ENCODE measurements around the gene ZBTB40. TPM values are rescaled to one million over a fixed set of nuclear protein-coding genes. Genes with fewer than 3 reads are reported as not detected.

ZBTB40 gene
- polyA plus RNA-seq, 4 donors = 17.0 to 24.3 (median 19.5) TPM

- no peak for DNase-seq (ENCODE audit: low read depth in 4 of 4, low spot score in 2 of 4)
Observed at GRCh38 chr1:22496536-22497160, 45.0 kb downstream of the ZBTB40 start.

DNA sequence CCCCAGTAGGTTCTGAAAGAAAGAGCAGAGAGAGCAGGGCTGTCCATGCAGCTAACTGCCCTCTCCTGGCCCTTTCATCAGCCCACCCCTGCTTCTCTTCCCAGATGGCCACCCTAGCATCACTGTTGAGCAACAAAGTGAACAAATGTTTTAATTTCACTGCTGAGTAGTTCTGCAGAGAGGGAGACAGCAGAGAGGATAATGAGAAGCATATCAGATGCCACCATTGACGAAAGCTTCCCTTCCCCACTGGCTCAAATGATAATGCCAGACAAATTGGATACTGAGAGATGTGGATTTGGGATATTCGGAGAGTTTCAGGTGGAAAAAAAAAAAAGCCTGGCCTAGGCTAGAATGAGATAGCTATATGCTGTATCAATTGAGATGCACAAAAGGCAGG lies 46.8 kb downstream of the ZBTB40 start:
- DNase-seq (ENCODE audit: low read depth in 4 of 4, low spot score in 2 of 4) = no peak

DNA sequence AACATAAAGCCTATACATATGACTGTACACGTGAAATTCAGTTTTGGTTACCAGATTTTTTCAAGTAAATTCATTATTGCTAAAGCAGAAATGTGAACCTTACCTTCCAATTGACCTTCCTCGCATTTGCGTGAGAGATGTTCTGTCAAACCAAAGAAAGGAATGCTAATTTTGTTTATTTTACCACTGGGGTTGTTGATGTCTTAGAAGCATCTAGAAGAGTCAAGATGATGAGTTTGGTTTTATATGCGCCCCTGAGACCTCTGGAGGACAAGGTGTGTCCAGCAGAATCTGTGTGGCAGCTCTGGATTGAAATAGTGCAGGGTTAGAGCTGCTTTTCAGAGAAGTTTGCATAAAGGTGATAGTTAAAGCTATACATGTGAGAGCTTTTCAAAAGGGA lies 48.4 kb downstream of the ZBTB40 start:
- DNase-seq (ENCODE audit: low read depth in 4 of 4, low spot score in 2 of 4) = no peak

GRCh38 chr1:22500471-22500870 lies 48.8 kb downstream of the ZBTB40 start:
- no peak for DNase-seq (ENCODE audit: low read depth in 4 of 4, low spot score in 2 of 4)

DNA sequence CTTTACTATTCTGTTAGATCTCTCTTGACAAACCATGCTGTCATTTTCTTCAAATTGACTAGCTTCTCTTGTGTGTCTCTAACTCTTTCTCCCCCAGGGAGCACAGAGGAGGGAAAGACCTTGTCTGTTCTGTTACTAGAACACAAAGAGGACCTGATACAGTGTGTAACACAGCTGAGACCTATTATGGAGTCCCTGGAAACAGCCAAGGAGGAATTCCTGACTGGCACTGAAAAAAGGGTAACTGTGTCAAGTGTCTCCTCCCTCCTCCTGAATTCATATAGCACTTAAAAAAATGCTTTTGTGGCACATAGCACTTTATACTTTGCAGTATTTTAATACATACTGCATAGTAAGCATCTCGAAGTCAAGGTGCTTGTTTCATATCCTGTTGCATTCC lies 50.6 kb downstream of the ZBTB40 start:
- no peak for DNase-seq (ENCODE audit: low read depth in 4 of 4, low spot score in 2 of 4)

DNA sequence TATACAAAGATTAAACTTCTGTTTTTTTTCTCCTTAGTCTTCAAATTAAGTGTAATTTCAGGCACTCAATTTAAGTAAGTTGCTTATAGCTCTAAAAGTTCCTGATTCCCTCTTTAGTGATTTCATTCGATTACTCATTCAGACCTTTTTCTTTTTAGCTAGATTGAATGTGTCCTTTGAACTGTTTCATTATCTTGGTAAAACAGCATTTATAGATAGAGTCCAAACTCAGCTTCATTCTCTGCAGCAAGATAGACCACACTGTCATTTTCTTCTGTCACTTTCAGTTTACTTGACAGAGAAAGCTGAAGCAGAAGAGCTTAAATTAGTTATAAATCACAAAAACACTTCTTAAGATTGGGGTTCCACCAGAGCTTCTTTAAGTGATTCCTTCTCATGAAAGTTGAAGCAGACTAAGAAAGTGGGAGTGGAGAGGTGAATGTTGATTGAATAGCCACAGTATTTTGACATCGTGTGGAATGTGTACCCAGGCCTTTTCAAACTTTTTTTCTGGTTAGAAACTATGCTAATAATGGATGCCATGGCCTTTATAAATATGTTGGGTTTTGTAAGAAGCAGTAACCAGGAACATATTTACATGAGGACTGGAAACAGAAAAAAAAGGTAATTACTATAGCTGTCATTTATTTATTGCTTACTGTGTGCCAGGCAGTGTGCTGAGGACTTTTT lies 52.2 kb downstream of the ZBTB40 start:
- no peak for DNase-seq (ENCODE audit: low read depth in 4 of 4, low spot score in 2 of 4)

GRCh38 chr1:22506130-22506692 lies 54.6 kb downstream of the ZBTB40 start:
- no peak for DNase-seq (ENCODE audit: low read depth in 4 of 4, low spot score in 2 of 4)

DNA sequence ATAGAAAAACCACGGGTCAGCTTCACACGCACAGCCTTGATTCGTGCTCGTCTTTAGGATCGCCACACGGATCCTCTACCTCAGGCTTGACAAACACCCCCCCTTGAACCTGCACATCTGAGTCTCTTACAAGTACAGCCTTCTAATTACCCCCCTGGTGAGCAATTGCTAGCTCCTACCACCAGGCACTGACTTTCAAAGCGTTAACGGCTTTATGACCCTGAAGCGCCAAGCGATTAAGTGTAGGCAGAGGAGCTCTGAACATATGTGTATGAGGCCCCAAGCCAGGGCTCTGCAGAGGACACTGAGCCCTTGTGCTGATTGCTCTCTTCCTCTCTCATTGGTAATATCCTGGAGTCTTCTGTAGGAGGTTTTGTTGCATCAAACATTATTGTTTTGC lies 55.9 kb downstream of the ZBTB40 start:
- DNase-seq (ENCODE audit: low read depth in 4 of 4, low spot score in 2 of 4) = no peak

DNA sequence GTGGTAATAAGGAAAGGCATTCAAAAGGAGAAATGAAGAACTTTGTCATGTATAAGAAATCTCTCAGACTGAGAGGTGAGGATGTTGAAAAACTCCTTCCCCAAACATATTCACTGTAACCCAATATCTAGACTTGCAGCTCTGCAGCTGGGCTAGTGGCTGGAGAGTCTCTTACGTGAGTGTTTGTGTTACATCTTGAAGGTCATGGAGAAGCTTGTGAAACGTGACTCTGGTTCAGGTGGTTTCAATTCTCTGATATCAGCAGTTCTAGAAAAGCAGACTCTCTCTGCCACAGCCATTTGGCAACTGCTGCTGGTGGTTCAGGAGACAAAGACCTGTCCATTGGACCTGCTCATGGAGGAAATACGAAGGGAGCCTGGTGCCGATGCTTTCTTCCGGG lies 56.7 kb downstream of the ZBTB40 start:
- no peak for DNase-seq (ENCODE audit: low read depth in 4 of 4, low spot score in 2 of 4)

- no peak for DNase-seq (ENCODE audit: low read depth in 4 of 4, low spot score in 2 of 4)
Observed at GRCh38 chr1:22508991-22509390, 57.3 kb downstream of the ZBTB40 start.

DNA sequence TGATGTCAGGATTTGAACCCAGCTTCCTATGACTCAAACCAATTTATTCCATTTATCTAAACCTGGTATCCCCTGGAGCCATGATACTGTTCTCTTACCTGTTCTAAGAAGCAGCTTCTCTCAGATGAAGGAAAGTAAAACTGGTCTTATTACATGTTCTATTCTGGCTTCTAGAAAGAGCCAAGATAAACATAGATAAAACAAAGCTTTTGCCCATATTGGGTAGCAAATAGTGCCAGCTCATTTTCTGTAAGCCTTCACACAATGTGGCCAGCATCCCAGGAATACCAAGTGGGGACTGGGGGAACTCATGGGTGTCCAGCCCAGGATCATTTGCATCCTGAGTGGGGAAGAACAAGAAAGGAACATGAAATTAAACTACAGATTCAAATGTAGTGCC lies 58.2 kb downstream of the ZBTB40 start:
- no peak for DNase-seq (ENCODE audit: low read depth in 4 of 4, low spot score in 2 of 4)

DNA sequence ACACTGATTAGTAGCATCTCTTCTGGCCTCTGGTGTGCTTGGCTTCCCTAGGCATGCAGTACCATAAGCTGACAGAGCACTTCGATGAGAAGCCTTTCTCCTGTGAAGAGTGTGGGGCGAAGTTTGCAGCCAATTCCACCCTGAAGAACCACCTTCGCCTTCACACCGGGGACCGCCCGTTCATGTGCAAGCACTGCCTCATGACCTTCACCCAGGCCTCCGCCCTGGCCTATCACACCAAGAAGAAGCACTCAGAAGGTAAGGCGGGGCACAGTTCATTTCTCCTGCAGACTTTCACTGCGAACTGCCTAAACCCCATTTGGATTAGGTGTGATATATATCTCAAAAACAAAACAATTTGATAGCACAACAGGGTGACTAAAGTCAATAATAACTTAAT lies 61.2 kb downstream of the ZBTB40 start:
- no peak for DNase-seq (ENCODE audit: low read depth in 4 of 4, low spot score in 2 of 4)

DNA sequence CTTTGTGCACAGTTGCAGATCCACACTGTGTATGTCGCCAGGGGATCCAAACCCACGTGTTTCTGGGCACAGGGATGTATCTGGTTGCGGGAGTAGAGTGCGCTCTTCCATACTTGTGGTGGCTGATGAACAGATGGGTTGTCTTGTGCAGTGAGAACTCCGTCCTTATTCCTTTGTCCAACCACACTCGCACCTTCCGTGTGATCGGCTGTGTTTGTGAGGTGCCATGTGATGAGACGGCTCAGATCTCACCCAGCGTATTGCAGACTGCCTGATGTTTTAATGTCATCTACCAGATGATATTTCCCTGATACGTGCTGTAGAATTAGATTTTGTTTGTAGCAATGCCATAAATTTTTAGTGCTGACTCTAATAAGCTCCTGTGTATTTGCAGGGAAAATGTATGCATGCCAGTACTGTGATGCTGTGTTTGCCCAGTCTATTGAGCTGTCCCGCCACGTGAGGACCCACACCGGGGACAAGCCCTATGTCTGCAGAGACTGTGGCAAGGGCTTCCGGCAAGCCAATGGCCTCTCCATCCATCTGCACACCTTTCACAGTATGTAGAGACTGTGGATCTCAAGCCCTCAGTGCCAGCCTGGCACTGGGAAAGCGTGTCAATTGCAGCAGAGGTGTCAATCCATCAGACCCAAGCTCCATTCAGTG lies 65.4 kb downstream of the ZBTB40 start:
- no peak for DNase-seq (ENCODE audit: low read depth in 4 of 4, low spot score in 2 of 4)

DNA sequence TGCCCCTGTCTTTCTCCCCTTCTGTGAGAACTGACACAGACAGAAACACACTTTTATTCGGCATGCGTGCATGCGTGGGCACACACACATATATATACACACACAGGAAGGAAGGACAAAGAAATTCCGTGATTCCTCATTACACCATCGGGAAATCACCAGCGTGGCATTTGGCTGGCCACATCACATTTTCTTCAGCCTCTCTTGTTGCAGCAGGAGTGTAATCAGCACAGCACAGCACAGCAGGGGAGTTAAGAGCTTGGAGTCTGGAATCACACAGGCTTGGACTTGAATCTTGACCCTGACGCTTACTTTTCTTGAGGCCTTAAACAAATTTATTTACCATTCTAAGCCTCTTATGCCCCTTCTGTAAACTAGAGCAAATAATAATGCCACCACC lies 66.3 kb downstream of the ZBTB40 start:
- no peak for DNase-seq (ENCODE audit: low read depth in 4 of 4, low spot score in 2 of 4)

GRCh38 chr1:22518379-22518778 lies 66.7 kb downstream of the ZBTB40 start:
- DNase-seq (ENCODE audit: low read depth in 4 of 4, low spot score in 2 of 4) = no peak

DNA sequence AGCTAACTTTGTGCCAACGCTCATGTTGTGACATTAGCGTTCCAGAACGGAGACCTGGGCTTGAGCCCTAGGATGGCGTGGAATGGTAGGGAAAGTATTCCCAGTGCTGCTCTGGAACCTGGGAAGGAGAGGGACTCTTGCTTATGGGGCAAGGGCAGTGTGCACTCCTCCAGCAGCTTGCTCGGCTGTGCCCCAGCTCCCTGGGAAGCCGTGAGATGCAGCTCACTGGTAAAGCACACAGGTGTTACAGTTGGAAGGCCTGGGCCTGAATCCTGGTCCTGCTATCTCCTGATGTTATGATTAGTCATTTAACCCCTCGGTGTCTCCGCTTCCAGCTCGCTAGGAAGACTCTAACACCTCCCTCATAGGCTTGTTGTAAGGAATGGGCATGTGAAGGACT lies 69.2 kb downstream of the ZBTB40 start:
- DNase-seq (ENCODE audit: low read depth in 4 of 4, low spot score in 2 of 4) = no peak

- DNase-seq (ENCODE audit: low read depth in 4 of 4, low spot score in 2 of 4) = no peak
Observed at GRCh38 chr1:22521692-22522091, 70.0 kb downstream of the ZBTB40 start.

DNA sequence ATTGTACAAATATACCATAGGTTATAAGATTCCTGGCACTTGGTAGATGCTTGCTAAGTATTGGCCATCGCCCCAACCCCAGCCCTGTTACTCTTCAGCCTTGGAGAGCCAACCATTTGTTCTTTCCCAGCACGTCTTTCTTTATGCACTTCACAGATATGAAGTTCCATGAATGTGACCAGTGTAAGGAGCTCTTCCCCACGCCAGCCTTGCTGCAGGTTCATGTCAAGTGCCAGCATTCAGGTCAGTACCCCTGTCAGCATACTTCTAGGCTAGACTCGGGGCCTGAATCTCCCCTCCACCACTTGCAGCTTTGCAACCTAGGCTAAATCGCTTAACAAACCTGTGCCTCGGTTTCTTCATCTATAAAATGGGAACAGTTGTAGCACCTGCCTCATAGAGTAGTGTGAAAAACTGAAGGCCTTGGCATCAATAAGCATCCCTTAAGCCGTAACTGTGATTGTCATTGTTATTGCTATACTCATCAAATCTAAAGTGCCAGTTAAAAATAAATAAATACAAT lies 70.6 kb downstream of the ZBTB40 start:
- DNase-seq (ENCODE audit: low read depth in 4 of 4, low spot score in 2 of 4) = no peak

DNA sequence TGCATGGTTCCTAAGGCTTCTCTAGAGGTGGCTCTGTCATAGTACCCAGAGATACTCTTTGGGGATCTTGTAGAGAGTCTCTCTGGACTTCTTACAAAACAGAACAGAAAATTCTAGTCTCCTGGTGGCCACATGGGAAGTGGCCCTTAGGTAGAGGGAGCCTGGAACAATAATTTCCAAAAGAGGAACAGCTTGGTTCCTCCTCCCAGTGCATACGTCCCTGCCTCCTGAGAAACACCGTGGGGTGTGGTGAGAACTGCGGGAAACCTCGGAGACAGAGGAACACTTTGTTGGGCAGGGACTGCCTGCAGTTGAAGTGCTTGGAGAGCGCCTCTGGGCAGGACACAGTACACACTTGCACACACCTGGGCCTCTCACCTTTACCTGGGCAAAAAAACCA lies 72.8 kb downstream of the ZBTB40 start:
- DNase-seq (ENCODE audit: low read depth in 4 of 4, low spot score in 2 of 4) = no peak

GRCh38 chr1:22525211-22525610 lies 73.6 kb downstream of the ZBTB40 start:
- no peak for DNase-seq (ENCODE audit: low read depth in 4 of 4, low spot score in 2 of 4)

- no peak for DNase-seq (ENCODE audit: low read depth in 4 of 4, low spot score in 2 of 4)
Observed at GRCh38 chr1:22525646-22526045, 74.0 kb downstream of the ZBTB40 start.

DNA sequence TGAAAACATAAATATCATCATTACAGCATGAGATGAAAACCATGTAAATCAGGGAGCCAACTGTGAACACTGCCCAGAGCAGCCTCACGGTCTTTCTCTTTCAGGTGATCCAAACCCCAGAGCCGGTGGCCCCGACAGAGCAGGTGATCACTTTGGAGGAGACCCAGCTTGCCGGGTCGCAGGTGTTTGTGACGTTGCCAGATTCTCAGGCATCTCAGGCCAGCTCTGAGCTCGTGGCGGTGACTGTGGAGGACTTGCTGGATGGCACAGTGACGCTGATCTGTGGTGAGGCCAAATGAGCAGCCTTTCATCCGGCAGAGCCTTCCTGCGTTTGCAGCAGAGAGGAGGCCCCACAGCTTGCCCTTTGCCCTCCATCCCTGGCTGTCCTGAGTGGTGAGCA lies 74.4 kb downstream of the ZBTB40 start:
- no peak for DNase-seq (ENCODE audit: low read depth in 4 of 4, low spot score in 2 of 4)
